ENCODE measurements around the gene PLXDC2.

- no peak for TF ChIP-seq POLR2AphosphoS5 (IDR thresholded peaks at IDR 0.05)
- TF ChIP-seq, protein P1, sequence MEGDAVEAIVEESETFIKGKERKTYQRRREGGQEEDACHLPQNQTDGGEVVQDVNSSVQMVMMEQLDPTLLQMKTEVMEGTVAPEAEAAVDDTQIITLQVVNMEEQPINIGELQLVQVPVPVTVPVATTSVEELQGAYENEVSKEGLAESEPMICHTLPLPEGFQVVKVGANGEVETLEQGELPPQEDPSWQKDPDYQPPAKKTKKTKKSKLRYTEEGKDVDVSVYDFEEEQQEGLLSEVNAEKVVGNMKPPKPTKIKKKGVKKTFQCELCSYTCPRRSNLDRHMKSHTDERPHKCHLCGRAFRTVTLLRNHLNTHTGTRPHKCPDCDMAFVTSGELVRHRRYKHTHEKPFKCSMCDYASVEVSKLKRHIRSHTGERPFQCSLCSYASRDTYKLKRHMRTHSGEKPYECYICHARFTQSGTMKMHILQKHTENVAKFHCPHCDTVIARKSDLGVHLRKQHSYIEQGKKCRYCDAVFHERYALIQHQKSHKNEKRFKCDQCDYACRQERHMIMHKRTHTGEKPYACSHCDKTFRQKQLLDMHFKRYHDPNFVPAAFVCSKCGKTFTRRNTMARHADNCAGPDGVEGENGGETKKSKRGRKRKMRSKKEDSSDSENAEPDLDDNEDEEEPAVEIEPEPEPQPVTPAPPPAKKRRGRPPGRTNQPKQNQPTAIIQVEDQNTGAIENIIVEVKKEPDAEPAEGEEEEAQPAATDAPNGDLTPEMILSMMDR (IDR thresholded peaks at IDR 0.05): no peak
- no peak for TF ChIP-seq EP300 (IDR thresholded peaks at IDR 0.05)
- TF ChIP-seq POLR2A (IDR thresholded peaks at IDR 0.05): no peak
Measured at GRCh38 chr10:20327954-20328353, 511.7 kb downstream of the PLXDC2 start.
